Keratinocyte (primary cell): ENCODE measurements around the gene DCLK1.

Source experiments
- CTCF ChIP-seq, 3 experiments: IDR thresholded peaks in 1 of 3; conservative IDR thresholded peaks in 1 of 3; optimal IDR thresholded peaks in 1 of 3; 2 replicates in 2 of 3; 3 replicates in 1 of 3; pipeline versions ENCODE3 to v1.5.1; 2011; ENCODE audit warnings: low read length in 3 of 3, mild to moderate bottlenecking in 3 of 3, moderate library complexity in 2 of 3, control low read depth in 1 of 3, inconsistent platforms in 1 of 3; ENCODE audit not compliant: insufficient read depth in 2 of 3; ENCODE audit errors: extremely low read depth in 1 of 3
- EZH2 ChIP-seq: IDR thresholded peaks from one replicate; pipeline ENCODE4 v1.6.1; 2012; ENCODE audit warnings: inconsistent platforms, mild to moderate bottlenecking, low read length, moderate library complexity

DNA sequence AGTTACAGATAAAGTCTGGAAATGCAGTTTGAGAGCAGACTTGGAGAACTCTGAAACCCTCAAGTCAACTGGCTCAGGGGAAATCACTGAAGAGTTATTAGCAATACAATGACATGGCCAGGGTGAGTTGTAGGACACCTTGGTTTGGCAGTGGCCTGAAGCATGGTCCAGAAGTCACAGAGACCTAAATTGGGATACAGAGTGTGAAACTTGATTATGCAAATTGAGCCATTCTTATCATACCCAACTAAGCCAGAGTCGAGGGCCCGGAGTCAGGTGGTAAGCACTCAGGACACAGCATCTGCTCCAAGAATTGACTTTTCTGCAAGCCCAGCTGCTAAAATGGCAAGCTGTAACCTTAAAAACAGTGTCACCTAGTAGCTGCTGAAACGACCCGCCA lies 224.5 kb downstream of the DCLK1 start:
- TF ChIP-seq CTCF (optimal IDR thresholded peaks at IDR 0.05 in 1 of 3, IDR thresholded peaks at IDR 0.05 in 1 of 3, conservative IDR thresholded peaks at IDR 0.05 in 1 of 3; ENCODE audit: extremely low read depth in 1 of 3, insufficient read depth in 2 of 3, low read length in 3 of 3), result no peak
- no peak for TF ChIP-seq EZH2
